Measurements from ENCODE around the gene P2RX3. TPM values are rescaled to one million over a fixed set of nuclear protein-coding genes. Genes with fewer than 3 reads are reported as not detected.

Gene P2RX3
- polyA plus RNA-seq, 1 experiment, result not detected

- DNase-seq (ENCODE audit: low read depth, low spot score), result no peak
- H3K9me3 ChIP-seq (ENCODE audit: control insufficient read depth, insufficient read depth, low read length), result peaks cover 7% of the 10 kb centered on the region
- TF ChIP-seq, protein P1, sequence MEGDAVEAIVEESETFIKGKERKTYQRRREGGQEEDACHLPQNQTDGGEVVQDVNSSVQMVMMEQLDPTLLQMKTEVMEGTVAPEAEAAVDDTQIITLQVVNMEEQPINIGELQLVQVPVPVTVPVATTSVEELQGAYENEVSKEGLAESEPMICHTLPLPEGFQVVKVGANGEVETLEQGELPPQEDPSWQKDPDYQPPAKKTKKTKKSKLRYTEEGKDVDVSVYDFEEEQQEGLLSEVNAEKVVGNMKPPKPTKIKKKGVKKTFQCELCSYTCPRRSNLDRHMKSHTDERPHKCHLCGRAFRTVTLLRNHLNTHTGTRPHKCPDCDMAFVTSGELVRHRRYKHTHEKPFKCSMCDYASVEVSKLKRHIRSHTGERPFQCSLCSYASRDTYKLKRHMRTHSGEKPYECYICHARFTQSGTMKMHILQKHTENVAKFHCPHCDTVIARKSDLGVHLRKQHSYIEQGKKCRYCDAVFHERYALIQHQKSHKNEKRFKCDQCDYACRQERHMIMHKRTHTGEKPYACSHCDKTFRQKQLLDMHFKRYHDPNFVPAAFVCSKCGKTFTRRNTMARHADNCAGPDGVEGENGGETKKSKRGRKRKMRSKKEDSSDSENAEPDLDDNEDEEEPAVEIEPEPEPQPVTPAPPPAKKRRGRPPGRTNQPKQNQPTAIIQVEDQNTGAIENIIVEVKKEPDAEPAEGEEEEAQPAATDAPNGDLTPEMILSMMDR (IDR thresholded peaks at IDR 0.05; ENCODE audit: low read depth, low read length), result no peak
- no peak overlapping the region for H3K4me3 ChIP-seq (ENCODE audit: low read depth, low read length)
- H3K27me3 ChIP-seq (ENCODE audit: control insufficient read depth, insufficient read depth, low read length), result peaks cover 7% of the 10 kb centered on the region
- POLR2A ChIA-PET, result interaction anchor here (0.7 kb wide), 1 partner anchor 72 kb away, joined by 5 read pairs; no protein-coding TSS in a partner anchor
- CTCF ChIA-PET, result interaction anchor here (0.5 to 2.8 kb wide), 8 partner anchors 21 to 1206 kb away, joined by 3 to 18 read pairs (median 4); no protein-coding TSS in a partner anchor
- H3K27ac ChIP-seq (ENCODE audit: low read depth, low read length), result no peak overlapping the region
These were observed 10.6 kb downstream of the P2RX3 start for GRCh38 chr11:57348636-57349313.

- no peak overlapping the region for H3K4me3 ChIP-seq (ENCODE audit: low read depth, low read length)
- DNase-seq (ENCODE audit: low read depth, low spot score), result no peak
- peaks cover 9% of the 10 kb centered on the region for H3K27me3 ChIP-seq (ENCODE audit: control insufficient read depth, insufficient read depth, low read length)
- TF ChIP-seq, protein P1 (IDR thresholded peaks at IDR 0.05; ENCODE audit: low read depth, low read length), result peak; percentile 89
- ChIA-PET CTCF (interaction anchor here (0.5 to 2.8 kb wide), 21 partner anchors 15 to 1205 kb away, joined by 3 to 23 read pairs (median 4); no protein-coding TSS in a partner anchor), POLR2A (interaction anchor here (0.7 kb wide), 1 partner anchor 73 kb away, joined by 5 read pairs; no protein-coding TSS in a partner anchor)
- H3K9me3 ChIP-seq (ENCODE audit: control insufficient read depth, insufficient read depth, low read length), result peaks cover 7% of the 10 kb centered on the region
- no peak overlapping the region for H3K27ac ChIP-seq (ENCODE audit: low read depth, low read length)
These were observed 11.5 kb downstream of the P2RX3 start for GRCh38 chr11:57349491-57350274.

GRCh38 chr11:57353036-57353435, 14.9 kb downstream of the P2RX3 start:
- no peak for DNase-seq (ENCODE audit: low read depth, low spot score)
- peaks cover 7% of the 10 kb centered on the region for H3K9me3 ChIP-seq (ENCODE audit: control insufficient read depth, insufficient read depth, low read length)
- ChIA-PET CTCF (interaction anchor here (0.6 to 2.4 kb wide), 4 partner anchors 15 to 174 kb away, joined by 3 to 16 read pairs (median 4); partner anchors contain the start of gene P2RX3), POLR2A (interaction anchor here (0.7 kb wide), 1 partner anchor 1202 kb away, joined by 3 read pairs; no protein-coding TSS in a partner anchor)
- no peak overlapping the region for H3K27ac ChIP-seq (ENCODE audit: low read depth, low read length)
- TF ChIP-seq, protein P1 (IDR thresholded peaks at IDR 0.05; ENCODE audit: low read depth, low read length), result no peak
- no peak overlapping the region for H3K4me3 ChIP-seq (ENCODE audit: low read depth, low read length)
- peaks cover 17% of the 10 kb centered on the region for H3K27me3 ChIP-seq (ENCODE audit: control insufficient read depth, insufficient read depth, low read length)

GRCh38 chr11:57353446-57353845, 15.3 kb downstream of the P2RX3 start:
- Histone ChIP-seq H3K27me3 (ENCODE audit: control insufficient read depth, insufficient read depth, low read length) (peaks cover 19% of the 10 kb centered on the region), H3K9me3 (ENCODE audit: control insufficient read depth, insufficient read depth, low read length) (peaks cover 7% of the 10 kb centered on the region), H3K4me3 (ENCODE audit: low read depth, low read length) (no peak overlapping the region), H3K27ac (ENCODE audit: low read depth, low read length) (no peak overlapping the region)
- ChIA-PET CTCF (interaction anchor here (0.6 to 0.8 kb wide), 4 partner anchors 15 to 97 kb away, joined by 3 to 5 read pairs (median 4); partner anchors contain the start of gene P2RX3), POLR2A (no interaction called here)
- TF ChIP-seq, protein P1 (IDR thresholded peaks at IDR 0.05; ENCODE audit: low read depth, low read length), result no peak
- no peak for DNase-seq (ENCODE audit: low read depth, low spot score)
